NK-92 (cell line): Measurements from ENCODE around the gene TCF12.
"Not testable (repeated sequence)": the region's sequence is repeated elsewhere in the genome, so short reads cannot be mapped to it uniquely, and the experiment has no call there.

Experiments used
- DNase-seq: peaks from one replicate; lab custom pipeline; 2025; ENCODE audit not compliant: unreplicated experiment; lab: John Stamatoyannopoulos, UW

Gene TCF12

DNA sequence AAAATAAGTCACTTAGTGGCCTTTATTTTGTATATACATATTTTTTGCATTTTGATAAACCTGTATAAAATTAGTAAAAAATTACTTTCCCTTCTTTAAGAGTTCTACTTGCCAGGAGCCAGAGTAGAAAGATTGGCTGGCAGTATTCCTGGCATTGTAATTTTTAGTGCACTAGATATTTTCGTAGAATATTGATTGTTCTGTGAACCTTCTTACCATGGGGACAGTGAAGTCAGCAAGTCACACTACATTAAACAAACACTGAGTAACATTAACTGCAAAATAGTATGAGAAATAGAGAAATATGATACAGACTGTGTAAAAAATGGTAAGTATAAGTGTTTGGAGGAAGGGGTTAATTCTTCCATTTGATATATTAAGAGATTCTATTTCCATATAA is 26.0 kb downstream of the TCF12 start:
- DNase-seq: no peak

DNA sequence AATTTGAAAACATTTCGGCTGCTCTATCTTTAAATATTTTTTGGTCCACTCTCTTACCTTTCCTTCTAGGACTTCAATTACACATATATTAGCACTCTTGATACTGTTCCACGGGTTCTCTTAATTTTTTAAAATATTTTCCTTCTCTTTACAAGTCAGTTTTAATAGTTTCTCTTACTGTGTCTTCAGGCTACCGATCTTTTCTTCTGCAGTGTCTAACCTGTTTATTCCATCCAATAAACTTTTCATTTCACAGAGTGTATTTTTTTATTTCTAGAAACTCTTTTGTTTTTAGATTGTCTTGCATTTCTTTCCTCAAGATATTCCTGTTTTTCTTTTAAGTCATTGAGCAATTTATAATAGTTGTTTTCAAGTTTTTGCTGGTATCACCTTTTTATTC is 27.7 kb downstream of the TCF12 start:
- DNase-seq: no peak

- DNase-seq: no peak
These were observed 29.7 kb downstream of the TCF12 start for GRCh38 chr15:56948000-56948763.

- no peak for DNase-seq
These were observed 30.3 kb downstream of the TCF12 start for GRCh38 chr15:56948764-56949101.

- DNase-seq: no peak
These were observed 32.5 kb downstream of the TCF12 start for GRCh38 chr15:56950979-56951378.

- DNase-seq: no peak
These were observed 35.3 kb downstream of the TCF12 start for GRCh38 chr15:56953790-56954189.

DNA sequence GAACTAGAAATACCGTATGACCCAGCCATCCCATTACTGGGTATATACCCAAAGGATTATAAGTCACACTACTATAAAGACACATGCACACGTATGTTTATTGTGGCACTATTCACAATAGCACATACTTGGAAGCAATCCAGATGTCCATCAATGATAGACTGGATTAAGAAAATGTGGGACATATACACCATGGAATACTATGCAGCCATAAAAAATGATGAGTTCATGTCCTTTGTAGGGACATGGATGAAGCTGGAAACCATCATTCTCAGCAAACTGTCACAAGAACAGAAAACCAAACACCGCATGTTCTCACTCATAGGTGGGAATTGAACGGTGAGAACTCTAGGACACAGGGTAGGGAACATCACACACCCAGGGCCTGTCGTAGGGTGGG is 36.6 kb downstream of the TCF12 start:
- DNase-seq: not testable (repeated sequence)

- DNase-seq: no peak
These were observed 38.1 kb downstream of the TCF12 start for GRCh38 chr15:56956538-56956937.

DNA sequence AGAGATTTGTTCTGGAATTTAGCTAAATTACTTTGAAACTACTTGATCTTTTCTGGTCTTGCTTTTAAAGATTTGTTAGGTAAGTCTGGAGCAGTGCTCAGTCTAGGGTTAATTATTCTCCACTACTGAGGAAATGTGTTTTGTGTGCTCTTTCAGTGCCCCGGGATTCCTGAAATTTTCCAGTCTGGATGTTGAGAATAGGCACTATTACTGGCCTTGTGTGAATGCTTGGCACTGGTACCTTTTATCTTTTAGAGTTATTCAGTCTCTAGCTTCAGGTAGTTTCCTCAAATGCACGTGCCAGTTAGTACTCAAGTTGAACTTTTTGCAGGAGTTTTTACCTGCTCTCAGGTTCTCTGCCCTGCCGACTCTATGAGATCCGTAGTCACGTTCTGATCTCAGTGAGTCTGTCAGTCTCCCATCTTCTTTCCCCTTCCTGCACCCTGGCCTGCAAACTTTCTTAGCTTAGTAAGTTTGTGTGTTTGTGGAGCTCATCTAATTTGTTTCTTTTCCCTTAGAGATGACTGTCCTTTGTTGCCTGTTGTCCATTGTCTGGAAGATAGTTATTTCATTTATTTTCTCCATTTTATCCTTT is 39.5 kb downstream of the TCF12 start:
- no peak for DNase-seq

GRCh38 chr15:56959318-56959648 is 40.8 kb downstream of the TCF12 start:
- no peak for DNase-seq

- DNase-seq: no peak
These were observed 41.7 kb downstream of the TCF12 start for GRCh38 chr15:56960116-56960515.

- no peak for DNase-seq
These were observed 44.7 kb downstream of the TCF12 start for GRCh38 chr15:56963126-56963525.

DNA sequence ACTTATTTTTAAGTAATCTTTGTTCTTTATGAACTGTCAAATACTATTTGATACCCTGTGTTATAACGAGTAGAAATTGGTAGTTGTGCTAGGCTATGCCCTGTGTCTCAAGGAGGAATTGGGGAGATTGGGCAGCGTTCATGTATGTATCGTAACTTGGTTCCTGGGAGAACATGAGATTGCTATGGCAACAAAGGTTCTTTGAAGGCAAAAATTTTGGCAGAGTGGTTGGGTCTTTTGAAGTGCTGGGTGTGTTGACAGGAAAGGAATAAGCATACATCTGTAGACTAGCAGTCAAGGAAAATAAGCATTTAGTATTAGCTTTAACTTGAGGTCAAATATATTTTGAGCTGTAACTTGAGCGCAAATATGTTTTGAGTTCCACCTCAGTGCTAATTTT is 45.3 kb downstream of the TCF12 start:
- no peak for DNase-seq

DNA sequence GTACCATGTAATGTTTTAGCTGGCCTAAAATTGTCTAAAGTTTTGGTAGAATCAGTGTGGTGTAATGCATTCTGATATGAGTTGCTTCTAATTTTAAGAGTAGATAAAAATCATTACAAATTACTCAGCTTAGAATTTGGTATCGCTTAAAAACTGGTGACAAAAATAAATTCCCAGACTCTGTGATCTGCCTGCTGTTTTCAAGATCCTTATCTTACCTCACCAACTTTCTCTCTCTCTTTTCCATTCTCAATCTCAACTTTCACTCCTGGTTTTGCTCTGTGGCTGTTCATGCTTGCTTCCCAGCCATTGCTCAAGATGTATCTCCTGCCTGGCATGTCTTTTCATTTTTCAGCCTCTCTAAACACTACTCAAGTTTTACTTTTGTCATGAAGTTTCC is 45.7 kb downstream of the TCF12 start:
- no peak for DNase-seq

DNA sequence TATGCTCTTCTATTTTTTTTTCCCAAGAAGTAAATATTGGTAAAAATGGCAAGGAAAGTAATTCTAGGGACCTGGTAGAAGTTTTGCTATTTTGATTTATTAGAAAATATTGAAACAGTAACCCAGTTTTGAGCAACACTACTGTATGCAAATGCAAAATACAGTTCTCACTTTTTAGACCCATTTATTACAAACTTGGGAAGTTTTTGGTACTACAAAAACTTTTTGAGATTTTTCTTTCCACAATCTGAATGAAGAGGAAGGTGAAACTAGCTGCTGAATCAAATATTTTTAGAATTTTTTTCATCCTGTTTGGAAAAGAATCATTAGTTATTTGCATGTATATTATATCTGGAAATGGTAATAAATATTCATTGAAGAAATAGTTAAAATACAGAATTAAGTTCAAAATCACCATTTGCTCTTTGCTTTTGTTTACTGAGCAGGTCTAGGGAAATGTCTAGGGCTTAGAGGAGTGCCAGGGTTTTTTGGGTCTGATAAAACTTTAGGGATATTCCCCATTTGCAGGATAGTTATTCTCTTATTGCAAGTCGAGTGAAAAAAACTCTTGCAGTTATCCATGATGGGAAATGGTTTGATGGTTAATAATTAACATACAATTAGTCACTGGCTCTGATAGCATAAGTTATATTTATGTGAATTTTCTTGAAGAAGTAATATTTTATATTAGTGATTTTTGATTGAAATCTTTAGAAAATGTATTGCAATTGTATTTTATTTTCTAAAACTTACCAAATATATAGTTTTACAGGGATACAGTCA is 47.0 kb downstream of the TCF12 start:
- DNase-seq: no peak

DNA sequence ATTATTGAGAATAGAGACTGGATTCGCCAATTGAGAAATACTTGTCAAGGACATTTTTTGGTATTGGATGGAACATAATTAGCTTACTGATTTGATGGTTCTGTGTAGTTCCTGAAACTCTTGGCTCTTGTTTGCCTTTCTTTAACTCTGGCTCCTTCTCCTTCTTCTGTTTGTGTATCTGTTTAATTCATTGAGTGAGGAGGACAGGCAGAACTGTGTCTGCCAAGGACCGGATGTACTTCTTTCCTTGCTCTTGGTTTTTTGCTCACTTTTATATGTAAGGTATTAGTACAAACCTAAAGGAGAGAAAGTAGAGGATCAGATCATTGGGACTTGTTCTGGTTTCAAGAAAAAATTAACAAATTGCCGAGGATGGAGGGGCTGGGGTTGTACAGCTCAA is 48.9 kb downstream of the TCF12 start:
- no peak for DNase-seq

DNA sequence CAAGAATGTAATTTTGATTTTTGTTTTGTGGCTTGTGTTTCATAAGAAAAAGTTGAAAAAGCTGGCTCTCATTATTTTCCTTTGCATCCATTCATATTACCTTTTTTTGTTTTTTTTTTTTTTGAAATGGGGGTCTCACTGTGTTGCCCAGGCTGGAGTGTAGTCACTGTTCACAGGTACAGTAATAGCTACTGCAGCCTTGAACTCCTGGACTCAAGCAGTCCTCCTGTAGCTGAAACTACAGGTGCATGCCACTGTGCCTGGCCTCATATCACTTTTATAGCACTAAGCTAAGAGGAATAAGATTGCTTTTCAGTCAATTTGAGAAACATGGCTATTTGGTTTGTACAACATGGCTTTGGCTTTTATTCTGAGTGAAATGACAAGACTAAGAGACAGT is 49.8 kb downstream of the TCF12 start:
- no peak for DNase-seq

GRCh38 chr15:56968821-56969220 is 50.4 kb downstream of the TCF12 start:
- no peak for DNase-seq

DNA sequence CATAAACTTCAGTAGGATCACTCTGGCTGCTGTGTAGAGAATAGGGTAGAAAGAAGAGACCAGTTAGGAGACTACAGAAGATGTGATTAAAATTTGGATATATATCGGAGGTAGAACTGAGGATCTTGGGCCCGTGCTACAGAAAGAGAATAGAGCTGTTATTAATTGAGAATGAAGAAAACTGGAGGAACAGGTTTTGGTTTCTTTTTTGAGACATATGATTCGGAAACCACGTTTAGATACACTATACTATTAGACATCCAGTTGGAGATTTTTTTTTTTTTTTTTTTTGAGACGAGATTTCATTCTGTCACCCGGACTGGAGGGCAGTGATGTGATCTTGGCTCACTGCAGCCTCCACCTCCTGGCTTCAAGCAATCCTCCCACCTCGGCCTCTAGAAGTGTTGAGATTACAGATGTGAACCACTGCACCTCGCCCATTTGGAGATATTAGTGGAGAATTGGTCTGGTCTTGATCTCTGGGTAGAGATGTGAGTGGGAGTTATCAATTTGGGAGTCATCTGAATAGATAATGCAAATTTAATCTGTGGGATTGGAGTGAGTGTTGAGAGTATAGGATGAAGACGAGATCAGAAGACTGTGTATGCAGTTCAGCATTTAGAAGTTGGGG is 50.9 kb downstream of the TCF12 start:
- DNase-seq: no peak

DNA sequence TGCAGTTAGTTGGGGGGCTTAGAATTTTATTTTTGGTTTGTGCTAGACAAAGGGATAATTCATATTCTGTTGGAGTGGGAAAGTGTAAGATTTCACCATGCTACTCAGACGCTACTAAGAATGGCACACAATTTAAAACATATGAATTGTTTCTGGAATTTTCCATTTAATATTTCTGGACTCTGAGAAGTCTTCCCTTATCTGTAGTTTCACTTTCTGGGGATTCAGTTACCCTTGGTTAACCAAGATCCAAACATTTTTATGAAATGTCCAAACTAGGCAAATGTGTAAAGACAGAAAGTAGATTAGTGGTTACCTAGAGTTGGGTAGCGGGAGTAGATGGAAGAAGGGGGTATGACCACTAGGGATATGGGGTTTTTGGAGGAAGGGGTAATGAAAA is 53.1 kb downstream of the TCF12 start:
- no peak for DNase-seq

GRCh38 chr15:56972016-56972415 is 53.6 kb downstream of the TCF12 start:
- DNase-seq: no peak

DNA sequence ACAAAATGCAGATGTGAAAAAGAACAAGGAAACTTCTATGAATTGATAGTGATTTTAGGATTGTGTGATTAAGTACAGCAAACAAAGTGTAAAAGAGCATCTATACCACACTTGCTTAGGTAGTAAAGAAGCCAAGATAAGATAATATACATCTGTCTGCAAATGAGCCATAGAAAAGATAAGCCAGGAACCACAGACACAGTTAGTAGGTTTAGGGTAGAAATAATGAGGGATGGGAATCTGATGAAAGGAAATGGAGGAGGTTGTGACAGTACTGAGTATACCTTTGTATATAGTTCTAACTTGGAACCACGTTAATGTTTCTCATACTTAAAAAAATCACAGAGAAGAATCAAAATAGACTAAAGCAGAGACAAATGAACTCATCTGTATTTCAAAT is 54.0 kb downstream of the TCF12 start:
- no peak for DNase-seq
